ENCODE data around the gene INS. TPM values are rescaled to one million over a fixed set of nuclear protein-coding genes. Genes with fewer than 3 reads are reported as not detected.

The INS gene
- polyA plus RNA-seq, 4 donors, result not detected

DNA sequence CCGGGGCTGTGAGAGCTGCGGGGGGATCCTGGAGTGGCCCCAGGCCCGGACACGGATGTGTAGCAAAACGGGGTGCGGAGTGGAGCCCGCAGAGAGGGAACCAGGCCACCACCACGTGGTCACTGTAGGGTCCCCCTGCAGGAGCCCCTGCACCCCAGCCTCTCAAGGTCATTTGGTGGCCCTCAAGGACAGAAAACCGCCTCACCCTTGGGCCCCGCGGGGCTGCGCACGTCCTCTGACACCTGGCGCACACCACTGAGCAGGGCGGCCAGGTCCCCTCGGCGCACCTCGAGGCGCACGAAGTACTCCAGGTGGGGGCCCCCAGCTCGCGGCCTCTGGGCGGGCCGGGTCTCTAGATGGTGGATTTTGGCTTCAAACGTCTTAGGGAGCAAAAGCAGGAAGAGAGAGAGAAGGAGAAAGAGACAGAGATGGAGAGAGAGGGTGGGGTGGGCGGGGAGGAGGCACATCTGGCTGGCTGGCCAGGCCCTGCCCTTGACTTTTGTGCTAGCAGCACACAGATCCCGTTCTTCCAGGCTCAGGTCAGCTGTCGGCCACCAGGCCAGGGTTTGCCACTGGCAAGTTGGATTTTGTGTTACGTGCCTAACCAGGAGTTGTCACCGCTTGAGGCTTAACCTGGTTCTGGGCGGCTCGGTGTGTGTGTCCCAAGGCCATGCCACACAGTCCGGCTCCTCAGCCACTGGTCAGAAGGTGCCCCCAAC, 7.4 kb upstream of the INS start:
- DNase-seq (ENCODE audit: low read depth in 4 of 4, low spot score in 3 of 4), result no peak

DNA sequence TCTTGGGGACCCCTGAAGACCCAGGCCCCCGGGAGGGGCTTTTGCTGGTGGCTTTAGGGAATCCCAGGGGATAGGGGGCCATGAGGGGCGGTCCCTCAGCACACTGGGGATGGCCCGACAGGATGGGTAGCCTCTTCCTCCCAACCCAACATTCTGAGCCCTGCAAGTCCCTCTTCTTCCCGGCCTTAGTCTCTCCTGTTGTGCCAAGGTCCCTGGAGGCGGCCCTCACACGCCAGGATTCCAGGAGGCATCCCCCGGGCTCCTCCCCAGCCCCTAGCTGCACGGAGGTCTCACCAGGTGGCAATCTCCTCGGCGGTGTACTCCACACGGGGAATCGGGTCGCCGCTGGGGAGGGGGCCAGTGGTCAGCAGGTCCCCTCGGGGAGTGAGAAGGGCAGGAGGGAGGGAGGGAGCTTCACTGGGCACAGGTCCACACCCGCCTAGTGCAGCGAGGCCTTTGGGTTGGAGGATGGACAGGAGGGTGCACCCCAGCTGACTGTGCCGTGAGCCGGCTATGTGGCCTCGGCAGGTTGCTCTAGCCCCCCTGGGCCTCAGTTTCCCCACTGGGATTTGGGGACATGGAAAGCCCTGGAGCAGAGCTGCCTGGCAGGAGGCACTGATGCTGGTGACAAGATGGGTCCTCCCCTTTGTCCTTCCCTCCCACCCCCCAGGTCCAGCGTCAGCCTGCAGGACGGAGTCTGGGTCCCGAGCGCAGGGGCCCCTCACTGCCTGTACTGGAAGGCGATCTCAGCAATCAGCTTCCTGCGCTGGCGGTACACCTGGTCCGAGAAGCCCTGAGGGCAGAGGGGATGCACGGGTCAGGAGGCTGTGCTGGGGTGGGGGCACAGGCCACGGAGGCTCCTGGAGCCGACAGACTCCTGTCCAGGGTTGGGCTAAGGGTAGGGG, 6.4 kb upstream of the INS start:
- no peak for DNase-seq (ENCODE audit: low read depth in 4 of 4, low spot score in 3 of 4)

DNA sequence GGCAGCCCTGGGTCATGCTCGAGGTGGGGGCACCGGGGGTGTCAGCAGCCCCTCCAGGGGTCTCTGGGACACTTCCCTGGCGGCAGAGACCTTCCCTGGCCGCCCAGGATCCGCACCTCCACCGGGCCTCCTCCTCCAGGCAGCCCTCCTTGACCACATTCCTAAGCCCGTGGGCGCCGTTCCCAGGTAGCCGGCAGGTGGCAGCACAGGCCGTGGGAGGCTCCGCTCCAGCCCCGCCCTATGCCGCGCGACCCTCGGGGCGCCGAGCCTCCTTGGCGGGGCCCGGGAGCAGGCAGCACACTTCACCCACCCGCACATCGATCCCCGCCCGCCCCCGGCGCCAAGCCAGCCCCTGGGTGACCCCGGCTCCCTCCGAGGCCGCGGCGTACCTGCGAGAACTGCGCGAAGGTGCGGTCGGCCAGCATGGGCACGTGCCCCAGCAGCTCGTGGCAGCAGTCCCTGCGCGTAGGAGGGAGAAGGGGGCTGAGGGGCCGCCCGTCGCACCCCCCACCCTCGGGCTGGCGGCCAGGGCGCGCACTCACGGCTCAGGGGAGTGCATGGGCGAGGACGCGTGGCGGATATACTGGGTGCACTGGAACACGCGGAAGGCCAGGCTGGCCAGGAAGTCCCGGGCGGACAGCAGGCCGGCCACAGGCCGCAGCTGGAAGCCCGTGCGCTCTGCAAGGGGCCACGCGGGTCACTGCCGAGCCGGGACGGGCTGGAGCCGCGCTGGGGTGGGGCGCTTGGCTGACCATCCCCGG, 5.3 kb upstream of the INS start:
- no peak for DNase-seq (ENCODE audit: low read depth in 4 of 4, low spot score in 3 of 4)

DNA sequence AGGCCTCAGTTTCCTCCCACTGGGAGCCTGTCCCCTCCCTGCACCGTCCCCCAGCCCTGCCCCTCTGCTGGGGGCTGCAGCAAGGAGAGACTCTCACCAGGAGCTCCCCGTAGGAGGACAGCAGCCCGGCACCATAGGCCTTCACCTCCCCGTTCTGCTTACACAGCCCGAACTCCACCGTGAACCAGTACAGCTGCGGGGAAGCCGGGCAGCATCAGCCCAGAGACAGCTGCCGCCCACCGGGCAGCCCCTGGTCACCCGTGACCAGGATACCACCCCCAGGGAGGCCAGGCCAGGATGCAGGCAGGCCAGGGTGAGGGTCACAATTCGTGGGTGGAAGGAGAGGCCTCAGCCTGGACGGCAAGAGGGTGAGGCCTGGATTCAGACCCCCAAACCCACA, 4.6 kb upstream of the INS start:
- no peak for DNase-seq (ENCODE audit: low read depth in 4 of 4, low spot score in 3 of 4)

DNA sequence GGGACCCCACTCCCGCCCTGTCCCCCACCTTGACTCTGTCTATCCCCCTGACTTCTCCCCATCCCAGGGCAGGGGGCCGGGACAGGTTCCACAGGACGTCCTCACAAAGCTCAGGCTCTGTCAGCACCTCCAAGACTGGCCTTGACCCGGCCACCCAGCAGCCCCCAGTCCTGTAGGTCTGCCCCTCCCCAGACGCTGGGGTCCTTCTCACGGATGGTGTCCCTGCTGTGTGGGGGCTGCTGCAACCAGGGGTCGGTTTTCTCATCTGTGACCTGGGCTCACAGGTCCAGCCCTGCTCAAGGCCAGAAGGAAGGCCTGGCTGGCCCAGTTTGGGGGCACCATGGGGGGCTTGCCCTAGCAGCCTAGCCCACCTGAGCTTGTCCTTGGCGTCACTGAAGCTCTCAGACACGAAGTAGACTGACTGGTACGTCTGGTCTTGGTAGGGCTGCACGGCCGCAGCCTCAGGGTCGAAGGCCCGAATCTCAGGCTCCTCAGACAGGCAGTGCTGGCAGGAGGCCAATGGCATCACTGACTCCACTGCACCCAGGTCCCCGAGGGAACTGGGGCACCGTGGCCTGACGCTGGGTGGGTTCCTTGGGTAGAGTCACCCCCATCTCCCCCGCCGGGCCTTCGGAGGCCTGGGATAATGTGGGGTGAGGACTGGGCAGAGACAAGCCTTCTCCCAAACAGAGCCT, 4.0 kb upstream of the INS start:
- DNase-seq (ENCODE audit: low read depth in 4 of 4, low spot score in 3 of 4), result no peak

DNA sequence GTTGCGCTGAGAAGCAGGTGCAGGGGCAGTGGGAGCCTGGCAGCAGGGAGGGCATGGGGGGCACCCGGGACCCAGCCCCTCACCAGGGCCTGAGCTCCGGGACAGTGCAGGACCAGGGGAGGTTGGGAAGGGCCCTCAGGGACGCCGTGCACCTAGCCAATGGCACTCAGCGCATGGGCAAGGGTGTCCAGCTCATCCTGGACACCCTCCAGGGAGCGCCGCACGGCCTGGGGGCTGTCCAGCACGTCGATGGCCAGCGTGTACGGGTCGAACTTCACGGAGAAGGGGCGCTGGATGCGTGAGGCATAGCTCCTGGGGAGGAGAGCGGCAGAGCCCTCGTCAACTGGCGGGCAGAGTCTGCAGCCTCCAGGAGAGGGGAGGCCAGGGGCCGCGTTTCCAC, 3.1 kb upstream of the INS start:
- no peak for DNase-seq (ENCODE audit: low read depth in 4 of 4, low spot score in 3 of 4)

DNA sequence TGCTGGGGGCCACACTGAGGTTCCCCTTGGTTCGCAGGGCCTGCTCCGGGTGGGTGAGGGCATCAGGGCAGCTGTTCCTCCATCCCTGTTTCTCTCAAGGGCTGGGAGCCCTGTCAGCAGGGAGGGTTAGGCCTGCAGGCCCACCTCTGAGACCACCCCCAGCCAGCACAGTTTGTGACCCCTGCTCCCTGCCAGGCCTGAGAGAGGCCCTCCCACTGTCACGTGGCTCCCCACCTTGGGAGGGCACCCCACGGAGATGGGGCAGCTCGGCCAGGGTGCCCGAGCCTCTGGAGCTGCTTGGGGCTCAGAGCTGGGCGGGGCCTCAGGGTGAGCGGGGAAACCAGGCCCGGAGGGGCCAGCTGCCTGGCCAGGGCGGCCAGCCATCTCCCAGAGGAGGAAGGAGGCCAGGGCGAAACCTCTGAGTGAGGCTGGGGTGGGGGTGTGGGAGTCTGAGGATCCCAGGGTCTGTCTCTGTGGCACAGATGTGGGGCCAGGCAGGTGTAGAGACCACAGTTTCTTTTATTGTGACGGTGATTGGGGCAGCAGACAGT, 2.5 kb upstream of the INS start:
- no peak for DNase-seq (ENCODE audit: low read depth in 4 of 4, low spot score in 3 of 4)

DNA sequence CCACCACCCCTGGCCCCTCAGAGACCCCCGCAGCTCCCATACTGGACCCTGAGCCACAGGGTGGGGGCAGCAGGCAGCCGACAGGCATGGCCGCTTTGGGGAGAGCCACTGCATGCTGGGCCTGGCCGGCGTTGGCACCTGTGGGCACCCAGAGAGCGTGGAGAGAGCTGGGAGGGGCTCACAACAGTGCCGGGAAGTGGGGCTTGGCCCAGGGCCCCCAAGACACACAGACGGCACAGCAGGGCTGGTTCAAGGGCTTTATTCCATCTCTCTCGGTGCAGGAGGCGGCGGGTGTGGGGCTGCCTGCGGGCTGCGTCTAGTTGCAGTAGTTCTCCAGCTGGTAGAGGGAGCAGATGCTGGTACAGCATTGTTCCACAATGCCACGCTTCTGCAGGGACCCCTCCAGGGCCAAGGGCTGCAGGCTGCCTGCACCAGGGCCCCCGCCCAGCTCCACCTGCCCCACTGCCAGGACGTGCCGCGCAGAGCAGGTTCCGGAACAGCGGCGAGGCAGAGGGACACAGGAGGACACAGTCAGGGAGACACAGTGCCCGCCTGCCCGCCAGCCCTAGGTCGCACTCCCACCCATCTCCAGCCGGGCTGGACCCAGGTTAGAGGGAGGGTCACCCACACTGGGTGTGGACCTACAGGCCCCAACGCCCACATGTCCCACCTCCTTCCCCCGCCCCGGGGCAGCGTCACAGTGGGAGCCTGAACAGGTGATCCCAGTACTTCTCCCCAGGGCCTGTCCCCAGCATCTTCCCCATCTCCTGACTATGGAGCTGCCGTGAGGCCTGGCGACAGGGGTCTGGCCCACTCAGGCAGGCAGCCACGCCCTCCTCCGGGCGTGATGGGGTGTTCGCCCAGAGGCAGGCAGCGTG, 1.2 kb downstream of the INS start:
- no peak for DNase-seq (ENCODE audit: low read depth in 4 of 4, low spot score in 3 of 4)

DNA sequence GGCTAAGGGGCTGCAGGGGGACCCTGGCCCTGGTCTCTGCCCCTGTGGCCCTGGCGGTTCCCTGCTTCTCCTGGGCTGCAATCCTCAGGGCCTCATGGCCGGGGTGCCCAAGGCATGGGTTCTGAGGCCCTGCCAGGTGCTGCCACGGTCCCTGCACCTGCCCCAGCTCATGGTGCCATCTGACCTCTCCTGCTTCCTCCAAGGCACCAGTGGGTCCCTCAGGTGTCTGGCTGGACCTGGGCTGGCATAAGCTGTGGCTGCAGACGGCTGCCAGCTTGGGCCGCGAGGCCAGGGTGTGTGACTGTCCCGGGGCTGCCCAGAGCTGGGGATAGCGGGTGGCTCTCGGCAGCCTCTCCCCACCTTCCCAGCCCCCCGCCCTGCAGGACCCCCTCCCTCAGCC, 2.0 kb downstream of the INS start:
- no peak for DNase-seq (ENCODE audit: low read depth in 4 of 4, low spot score in 3 of 4)

DNA sequence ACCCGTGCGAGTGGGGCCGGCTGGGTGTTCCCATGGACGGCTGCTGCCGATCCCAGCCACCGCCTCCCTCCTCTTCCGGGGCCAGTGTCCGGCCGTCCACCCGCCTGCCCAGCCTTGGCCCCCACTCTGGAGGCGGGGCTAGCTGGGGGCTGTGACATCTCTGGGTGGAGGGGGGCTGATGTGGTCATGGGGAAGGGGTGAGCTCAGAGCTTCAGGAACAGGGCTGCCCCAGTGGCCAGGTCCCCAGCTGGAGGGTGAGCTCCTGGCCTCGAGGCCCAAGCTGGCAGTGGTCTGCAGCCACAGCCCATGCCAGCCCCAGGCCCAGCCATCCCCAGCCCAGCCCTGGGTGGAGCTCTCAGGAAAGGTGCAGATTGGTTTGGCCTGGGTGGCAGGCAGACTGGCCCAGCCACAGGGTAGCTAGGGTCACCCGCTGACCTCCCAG, 2.7 kb downstream of the INS start:
- DNase-seq (ENCODE audit: low read depth in 4 of 4, low spot score in 3 of 4), result no peak

DNA sequence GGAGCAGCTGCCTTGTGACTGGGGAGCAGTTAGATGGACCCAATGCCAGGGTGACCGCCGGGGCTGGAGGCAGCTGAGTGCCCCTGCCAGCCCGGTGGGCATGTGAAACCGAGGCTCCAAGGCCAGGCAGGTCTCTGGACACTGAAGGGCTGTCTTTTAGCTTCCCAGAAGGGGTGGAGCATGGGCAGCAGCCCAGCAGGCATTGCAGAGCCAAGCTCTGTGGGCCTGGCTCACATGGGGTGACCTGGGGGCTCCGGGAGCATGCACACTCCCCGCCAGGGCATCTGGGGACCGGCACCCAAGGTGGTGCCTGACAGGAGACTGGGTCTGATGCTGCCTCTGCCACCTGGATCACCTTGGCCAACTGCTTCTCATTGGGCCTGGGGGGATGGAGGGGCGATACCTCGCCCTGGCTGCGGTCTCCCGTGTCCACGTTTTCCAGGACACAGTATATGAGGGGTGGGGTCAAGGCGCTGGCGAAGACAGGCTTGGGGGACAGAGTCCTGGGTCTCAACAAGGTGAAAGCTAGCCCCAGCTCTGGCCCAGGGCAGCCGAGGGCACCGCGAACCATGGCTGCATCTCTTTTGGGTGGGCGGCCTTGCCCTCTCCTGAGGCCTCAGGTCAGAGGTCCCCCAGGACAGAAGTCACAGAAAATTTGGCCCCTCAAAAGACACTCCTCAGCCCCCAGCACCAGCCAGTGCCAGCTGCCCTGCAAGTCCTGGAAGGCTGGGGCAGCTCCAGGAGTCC, 3.5 kb downstream of the INS start:
- no peak for DNase-seq (ENCODE audit: low read depth in 4 of 4, low spot score in 3 of 4)

DNA sequence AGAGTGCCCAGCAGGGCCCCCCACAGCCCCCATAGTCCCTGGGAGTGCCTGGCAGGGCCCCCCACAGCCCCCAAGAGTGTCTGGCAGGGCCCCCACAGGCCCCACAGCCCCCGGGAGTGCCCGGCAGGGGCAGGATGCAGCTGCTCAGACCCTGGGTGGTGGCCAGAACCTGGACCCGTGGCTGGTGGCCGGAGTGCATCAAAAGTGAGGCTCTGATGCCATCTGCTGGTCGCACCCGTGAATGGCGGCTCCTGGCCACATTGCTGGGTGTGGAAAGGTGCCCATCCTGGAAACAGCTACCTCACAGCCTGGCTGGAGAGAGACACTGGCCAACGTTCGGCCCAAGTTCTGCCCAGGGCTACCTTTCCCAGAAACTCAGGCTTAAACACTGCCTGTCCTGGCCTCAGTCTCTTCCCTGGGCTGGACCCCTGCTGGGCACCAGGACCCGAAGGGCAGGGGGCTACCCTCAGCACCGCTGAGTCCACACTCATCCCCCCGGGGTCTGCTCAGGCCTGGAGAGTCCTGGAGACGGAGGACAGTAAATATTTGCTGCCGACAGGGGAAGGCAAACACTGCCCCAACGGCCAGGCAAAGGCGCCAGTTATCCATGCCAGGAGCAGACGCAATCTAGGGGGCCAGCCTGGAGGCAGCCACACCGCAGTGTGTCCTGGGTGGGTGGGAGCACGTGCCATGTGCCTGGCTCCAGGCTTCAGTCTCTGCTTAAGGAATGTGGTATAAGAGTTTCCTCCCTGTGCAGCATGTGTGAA, 4.4 kb downstream of the INS start:
- no peak for DNase-seq (ENCODE audit: low read depth in 4 of 4, low spot score in 3 of 4)

DNA sequence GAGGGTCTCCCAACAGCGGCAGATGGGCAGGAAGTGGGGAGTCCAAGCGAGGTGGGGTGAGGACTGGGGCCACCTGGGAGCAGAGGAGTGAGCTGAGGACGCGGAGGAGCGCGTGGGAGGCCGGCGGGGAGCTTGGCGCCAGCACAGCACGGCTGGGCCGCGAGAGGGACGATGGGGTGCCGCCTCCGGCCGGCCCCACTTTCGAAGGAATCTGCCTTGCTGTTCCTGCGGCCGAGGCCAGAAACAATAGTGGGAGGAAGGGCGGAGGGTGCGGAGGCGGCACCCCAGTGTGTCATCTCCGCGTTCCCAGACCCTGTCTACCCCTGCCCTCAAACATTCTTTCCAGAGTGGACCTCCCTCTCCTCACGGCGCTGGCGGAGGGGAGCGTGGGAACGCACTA, 5.5 kb downstream of the INS start:
- no peak for DNase-seq (ENCODE audit: low read depth in 4 of 4, low spot score in 3 of 4)

DNA sequence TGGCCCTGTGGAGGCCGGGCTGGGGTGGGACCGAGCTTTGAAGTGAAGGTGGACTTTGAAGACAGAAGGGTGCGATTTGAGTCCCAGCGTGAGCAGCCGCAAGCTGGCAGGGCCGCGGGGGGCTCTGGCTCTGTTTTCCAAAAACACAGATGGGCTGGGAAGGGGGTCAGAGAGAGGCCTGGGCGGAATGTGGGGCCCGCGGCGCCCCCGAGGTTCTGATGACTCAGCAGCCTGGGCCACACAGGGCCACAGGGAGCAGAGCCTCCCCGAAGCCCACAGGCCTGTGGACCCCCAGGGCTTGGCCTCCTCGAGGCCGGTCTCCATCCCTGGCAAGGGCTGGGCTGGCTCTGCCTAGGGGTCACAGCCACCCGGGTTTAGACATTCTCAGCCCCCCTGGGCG, 6.1 kb downstream of the INS start:
- DNase-seq (ENCODE audit: low read depth in 4 of 4, low spot score in 3 of 4), result no peak

DNA sequence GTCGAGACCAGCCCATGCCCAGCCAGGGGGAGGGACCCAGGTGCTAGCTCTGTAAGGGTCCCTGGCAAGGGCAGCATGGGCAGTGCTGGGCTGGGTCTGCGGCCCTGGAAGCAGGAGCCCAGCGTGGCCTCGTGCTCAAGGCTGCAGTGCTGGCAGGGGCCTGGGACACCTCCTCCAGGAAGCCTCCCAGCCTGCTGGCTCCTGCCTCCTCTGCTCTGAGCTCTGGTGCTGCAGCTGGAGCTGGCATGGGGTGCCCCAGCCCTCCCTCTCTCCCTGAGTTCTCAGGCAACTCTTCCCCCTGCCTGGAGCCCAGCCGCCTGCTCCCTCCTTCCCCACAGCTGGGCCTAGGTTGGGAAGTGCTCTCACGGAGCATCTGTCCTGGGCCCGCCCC, 6.8 kb downstream of the INS start:
- no peak for DNase-seq (ENCODE audit: low read depth in 4 of 4, low spot score in 3 of 4)

DNA sequence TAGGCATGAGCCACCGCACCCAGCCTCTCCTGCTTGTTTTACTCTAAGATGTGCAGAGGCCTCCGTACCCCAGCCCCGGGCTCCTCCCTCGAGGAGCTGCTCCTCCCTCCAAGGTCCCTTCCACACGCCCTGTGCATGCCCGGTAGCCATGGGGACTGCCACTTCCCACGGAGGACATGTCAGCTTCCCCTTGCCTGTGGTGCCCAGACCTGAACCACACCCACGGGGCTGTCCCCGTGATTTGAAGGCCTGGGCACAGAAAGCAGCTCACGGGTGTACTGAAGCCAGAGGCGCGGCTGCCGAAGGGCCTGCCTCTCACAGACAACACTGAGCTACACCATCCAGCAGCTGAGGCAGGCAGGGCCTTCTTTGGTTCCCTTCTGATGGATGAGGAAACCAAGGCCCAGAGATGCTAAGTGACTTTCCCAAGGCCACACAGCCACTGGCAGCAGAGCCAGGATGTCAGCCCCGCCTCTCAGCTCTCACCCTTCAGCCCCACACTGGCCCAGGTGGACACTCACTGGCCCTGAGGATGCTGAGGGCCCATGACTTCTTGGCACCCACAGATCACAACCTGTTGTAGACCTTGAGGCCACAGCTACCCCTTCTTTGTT, 7.3 kb downstream of the INS start:
- DNase-seq (ENCODE audit: low read depth in 4 of 4, low spot score in 3 of 4), result no peak

DNA sequence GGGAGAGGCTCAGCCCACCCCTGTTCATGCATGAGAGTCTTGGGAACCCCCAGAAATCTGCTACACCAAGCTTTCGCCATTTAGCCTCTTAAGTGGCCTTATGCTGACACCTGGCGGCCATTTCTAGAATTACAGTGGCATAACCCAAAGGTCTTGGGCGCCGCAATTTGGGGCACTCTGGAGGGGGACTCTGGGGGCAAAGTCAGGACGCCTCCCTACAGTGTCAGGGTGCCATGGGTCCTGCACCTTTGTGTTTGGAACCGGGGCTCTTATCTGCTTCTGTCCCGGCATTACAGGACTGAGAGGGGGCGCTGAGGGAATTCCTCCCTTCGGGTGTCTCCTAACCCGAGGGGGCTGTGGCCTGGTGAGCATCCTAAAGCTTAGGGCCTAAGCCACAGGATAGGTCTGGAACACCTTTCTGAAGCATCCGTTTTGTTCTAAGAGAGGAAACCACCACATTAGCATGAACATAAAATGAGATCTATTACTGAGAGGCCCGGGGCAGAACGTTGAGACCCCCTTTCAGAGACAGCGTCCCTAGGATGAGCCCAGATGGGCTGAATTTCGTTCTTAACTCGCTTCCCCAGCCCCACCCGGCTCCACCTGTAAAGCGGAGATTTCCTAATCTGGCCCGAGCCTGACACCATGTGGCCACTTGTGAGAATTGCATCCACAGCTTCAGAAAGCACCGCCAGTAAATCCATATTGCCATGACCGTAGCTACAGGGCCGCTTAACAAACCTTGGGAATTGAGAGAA, 9.3 kb downstream of the INS start:
- no peak for DNase-seq (ENCODE audit: low read depth in 4 of 4, low spot score in 3 of 4)

Data from left renal pelvis (tissue), 4 donors.